Progenitor cell of endocrine pancreas (in vitro differentiated cells): Measurements from ENCODE around the gene CCK. TPM values are rescaled to one million over a fixed set of nuclear protein-coding genes. Genes with fewer than 3 reads are reported as not detected.

ENCODE experiments used
- DNase-seq: peaks from one replicate; pipeline ENCODE4 v3.0.0; 2021; ENCODE audit warnings: low spot score; ENCODE audit not compliant: unreplicated experiment
- H3K27ac Mint-ChIP-seq: 2 replicates; pipeline ENCODE4 v1.8.0; 2021; ENCODE audit warnings: mild to moderate bottlenecking, moderate library complexity, mixed read lengths
- H3K27me3 Mint-ChIP-seq: 2 replicates; pipeline ENCODE4 v1.8.0; 2021; ENCODE audit warnings: mixed read lengths
- H3K36me3 Mint-ChIP-seq: 2 replicates; pipeline ENCODE4 v1.8.0; 2022; ENCODE audit warnings: mixed read lengths; ENCODE audit not compliant: insufficient read depth
- H3K4me1 Mint-ChIP-seq: 2 replicates; pipeline ENCODE4 v1.8.0; 2021; ENCODE audit warnings: low read depth, mixed read lengths
- H3K4me3 Mint-ChIP-seq: 2 replicates; pipeline ENCODE4 v1.8.0; 2021; ENCODE audit warnings: low read depth, mild to moderate bottlenecking, moderate library complexity, mixed read lengths
- H3K9me3 Mint-ChIP-seq: 2 replicates; pipeline ENCODE4 v1.8.0; 2021; ENCODE audit warnings: low read depth, mixed read lengths
- CTCF ChIP-seq: fragments of 200-600 bp; sonication (generic); IDR thresholded peaks from one replicate; pipeline ENCODE4 v1.5.0; 2021; ENCODE audit warnings: antibody characterized with exemption, mild to moderate bottlenecking; ENCODE audit not compliant: unreplicated experiment
- total RNA-seq: library from RNA; stranded (reverse); gene quantifications from 2 replicates; pipeline ENCODE4 v1.2.1, GENCODE V29; 2021

CCK gene
- total RNA-seq, 1 donor from 2014 or later = 1.6 TPM

DNA sequence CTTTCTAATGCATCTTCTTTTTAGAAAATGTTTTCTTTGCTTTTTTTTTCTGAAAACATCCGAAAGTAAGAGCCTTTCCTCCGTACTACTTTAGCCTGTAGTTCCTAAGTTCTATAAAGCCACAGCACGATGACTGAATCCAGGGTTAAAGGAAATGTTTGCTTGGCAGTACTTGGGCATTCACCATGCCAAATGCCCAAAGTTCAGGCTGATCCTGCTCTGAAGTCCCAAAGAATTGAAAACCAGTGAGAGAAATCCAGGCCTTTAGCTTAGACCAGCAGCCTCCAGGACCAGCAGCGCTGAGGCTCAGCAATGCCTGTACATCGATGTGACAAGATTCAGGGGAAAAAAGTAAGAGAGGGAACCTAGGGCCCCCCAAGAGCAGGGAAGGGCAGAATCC lies 35.1 kb downstream of the CCK start:
- Mint-ChIP-seq H3K27me3 (peaks cover 19% of the 10 kb centered on the region), H3K4me1 (no peaks in the 10 kb centered on the region), H3K4me3 (no peak overlapping the region), H3K36me3 (no peaks in the 10 kb centered on the region), H3K27ac (no peak overlapping the region), H3K9me3 (no peaks in the 10 kb centered on the region)
- no peak for TF ChIP-seq CTCF
- no peak for DNase-seq

- Mint-ChIP-seq H3K4me1 (no peaks in the 10 kb centered on the region), H3K4me3 (no peak overlapping the region), H3K27ac (peak overlapping the region; percentile 74), H3K36me3 (peaks cover 5% of the 10 kb centered on the region), H3K9me3 (no peaks in the 10 kb centered on the region), H3K27me3 (peaks cover 17% of the 10 kb centered on the region)
- peak; percentile 66 for TF ChIP-seq CTCF
- DNase-seq = no peak
Observed at GRCh38 chr3:42229942-42230688, 35.9 kb downstream of the CCK start.

DNA sequence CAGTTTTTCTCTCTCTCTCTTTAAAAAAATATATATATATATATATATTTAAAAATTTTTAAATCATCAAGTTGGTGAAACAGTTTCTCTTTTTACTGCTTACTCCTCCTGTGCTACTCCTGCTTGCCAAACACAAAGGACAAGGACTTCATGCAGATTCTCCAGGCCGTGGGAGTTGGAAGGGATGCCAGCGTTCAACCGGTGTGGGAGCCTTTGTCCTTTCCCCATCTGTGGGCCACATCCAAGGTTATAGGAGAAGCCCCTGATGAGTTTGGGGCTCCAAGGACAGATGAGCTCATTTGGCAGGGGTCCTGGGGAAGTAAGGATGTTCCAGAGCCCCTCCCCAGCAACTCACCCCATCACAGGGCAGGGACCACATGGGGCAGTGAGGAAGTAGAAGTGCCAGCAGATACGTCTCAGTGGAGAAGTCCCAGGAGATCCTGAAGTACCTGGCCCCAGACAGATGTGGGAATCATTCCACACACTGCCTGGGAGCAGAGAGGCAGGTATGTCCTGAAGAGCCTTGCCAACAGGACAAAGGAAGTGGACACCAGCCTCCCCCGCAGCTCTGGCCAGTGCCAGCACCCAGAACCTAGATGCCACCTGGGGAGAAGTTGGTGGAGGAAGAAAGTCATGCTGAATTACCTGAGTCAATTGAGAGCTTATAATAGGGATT lies 36.6 kb downstream of the CCK start:
- no peak for DNase-seq

DNA sequence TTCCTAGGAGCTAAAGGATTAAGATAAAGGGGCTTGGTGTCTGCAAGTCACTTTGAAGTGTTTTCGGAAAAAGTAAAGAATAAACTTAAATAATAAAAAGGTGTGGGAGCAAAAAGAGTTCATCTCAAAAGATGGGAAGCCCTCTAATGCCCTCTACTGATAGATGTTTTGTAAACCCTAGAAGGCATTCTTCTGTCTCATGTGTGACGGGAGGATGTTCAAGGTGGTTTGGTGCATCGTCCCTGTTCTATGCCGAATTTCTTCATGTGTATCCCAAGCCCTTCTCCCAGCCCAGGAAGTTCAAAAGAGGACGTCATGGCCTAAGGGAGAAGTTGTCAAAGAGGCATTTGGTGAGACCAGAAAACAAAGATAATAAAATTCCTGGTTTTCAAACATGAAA lies 37.2 kb downstream of the CCK start:
- no peak overlapping the region for H3K4me3 Mint-ChIP-seq
- no peaks in the 10 kb centered on the region for H3K9me3 Mint-ChIP-seq
- peaks cover 13% of the 10 kb centered on the region for H3K36me3 Mint-ChIP-seq
- peaks cover 5% of the 10 kb centered on the region for H3K27me3 Mint-ChIP-seq
- no peaks in the 10 kb centered on the region for H3K4me1 Mint-ChIP-seq
- H3K27ac Mint-ChIP-seq = no peak overlapping the region
- no peak for DNase-seq
- TF ChIP-seq CTCF = no peak

More for the DNA sequence above, 36.6 kb downstream of the CCK start:
- H3K36me3 Mint-ChIP-seq = peaks cover 8% of the 10 kb centered on the region
- H3K4me3 Mint-ChIP-seq = no peak overlapping the region
- no peaks in the 10 kb centered on the region for H3K4me1 Mint-ChIP-seq
- TF ChIP-seq CTCF = no peak
- no peak overlapping the region for H3K27ac Mint-ChIP-seq
- H3K27me3 Mint-ChIP-seq = peaks cover 10% of the 10 kb centered on the region
- H3K9me3 Mint-ChIP-seq = no peaks in the 10 kb centered on the region

DNA sequence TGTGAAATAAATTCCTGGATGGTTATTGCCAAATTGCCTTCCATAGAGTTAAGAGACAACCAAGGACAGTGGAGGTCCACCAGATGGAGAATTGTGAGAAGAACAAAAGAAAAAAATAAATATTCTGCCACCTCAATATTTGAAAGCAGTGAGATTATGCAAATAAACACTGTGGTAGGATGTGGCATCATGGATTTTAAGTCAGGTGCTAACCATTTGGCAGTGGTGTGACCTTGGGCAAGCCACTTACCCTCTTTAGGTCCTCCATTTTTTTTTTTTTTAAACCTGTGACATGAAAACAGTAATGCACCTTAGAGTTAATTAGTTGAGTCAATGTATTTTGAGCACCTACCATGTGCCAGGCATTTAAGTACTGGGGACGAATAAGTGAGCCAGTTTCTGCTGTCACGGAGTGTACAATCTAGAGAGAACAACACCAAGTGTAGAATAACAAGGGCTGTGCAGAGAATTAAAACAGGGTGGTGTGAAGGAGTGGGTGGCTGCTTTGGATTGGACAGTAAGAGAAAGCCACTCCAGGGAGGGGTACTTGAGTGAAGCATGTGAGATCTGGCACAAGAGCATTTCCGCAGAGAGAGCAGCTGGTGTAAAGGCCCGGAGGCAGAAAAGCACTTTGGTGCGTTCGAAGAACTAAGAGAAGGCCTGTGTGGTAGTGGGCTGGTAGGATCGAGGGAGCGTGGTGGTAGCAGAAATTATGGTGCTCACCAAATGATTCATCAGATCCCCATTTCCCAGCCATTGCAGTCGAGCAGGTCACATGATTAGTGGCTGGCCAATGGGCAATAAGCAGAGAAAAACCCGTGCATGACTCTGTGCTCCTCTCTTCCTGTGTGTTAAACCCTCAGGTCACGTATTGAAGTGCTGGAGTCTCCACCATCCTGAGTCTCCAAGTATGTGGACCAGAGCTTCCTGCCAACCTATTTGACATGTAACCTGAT lies 39.2 kb downstream of the CCK start:
- Mint-ChIP-seq H3K27ac (no peak overlapping the region), H3K27me3 (peaks cover 5% of the 10 kb centered on the region), H3K4me3 (no peak overlapping the region), H3K9me3 (no peaks in the 10 kb centered on the region), H3K36me3 (peaks cover 14% of the 10 kb centered on the region), H3K4me1 (no peaks in the 10 kb centered on the region)
- no peak for DNase-seq
- no peak for TF ChIP-seq CTCF
